Gastrocnemius medialis (tissue), 4 donors: ENCODE data around the gene MEGF6.

Experiments used
- CTCF ChIP-seq, 5 experiments: fragments of 450-650 bp in 3 of 5; fragments of 200-600 bp in 2 of 5; sonication (generic) in 2 of 5; IDR thresholded peaks in 4 of 5; conservative IDR thresholded peaks in 1 of 5; 1 replicate in 4 of 5; 2 replicates in 1 of 5; pipeline ENCODE4 v1.5.1; 2016 to 2019; ENCODE audit warnings: antibody characterized with exemption in 5 of 5, mild to moderate bottlenecking in 3 of 5, moderate library complexity in 3 of 5
- POLR2A ChIP-seq, 2 donors: fragments of 450-650 bp; IDR thresholded peaks; one replicate each; pipeline ENCODE4 v1.6.1; 2017; ENCODE audit warnings: antibody characterized with exemption in 2 of 2, mild to moderate bottlenecking in 2 of 2, moderate library complexity in 2 of 2

- no peak for TF ChIP-seq CTCF (IDR thresholded peaks at IDR 0.05 in 4 of 5, conservative IDR thresholded peaks at IDR 0.05 in 1 of 5)
- no peak for TF ChIP-seq POLR2A (IDR thresholded peaks at IDR 0.05)
Measured at GRCh38 chr1:3598051-3598491, 13.2 kb downstream of the MEGF6 start.
